HG03378 (cell line): ENCODE results near the gene RAVER2.

Experiments used
- ATAC-seq: cut with Tn5 transposase; IDR thresholded peaks from one replicate; pipeline ENCODE4 v1.9.1; 2021; ENCODE audit warnings: mild to moderate bottlenecking, moderate library complexity; ENCODE audit not compliant: unreplicated experiment

RAVER2 gene

DNA sequence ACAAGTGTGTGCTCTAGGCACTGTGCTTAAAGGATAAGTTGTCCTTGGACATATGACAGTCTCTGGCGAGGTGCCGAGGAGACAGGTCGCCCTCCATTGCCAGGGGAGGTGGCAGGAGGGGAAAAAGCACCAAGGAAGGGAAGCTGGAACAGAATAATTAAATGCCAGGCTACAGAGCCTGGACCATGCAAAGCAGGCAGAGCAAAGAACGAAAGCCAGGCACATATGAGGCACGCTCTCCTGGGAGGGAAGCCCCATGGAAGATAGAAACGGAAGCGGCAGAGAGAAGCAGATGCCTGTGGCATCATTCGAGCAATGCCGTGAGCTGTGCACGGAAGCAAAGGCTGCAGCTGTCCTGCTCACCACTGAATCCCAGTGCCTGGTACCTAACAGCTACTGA lies 130.2 kb downstream of the RAVER2 start:
- no peak for ATAC-seq

- ATAC-seq: no peak
Observed at GRCh38 chr1:64875606-64876005, 130.7 kb downstream of the RAVER2 start.

GRCh38 chr1:64877151-64877550 lies 132.3 kb downstream of the RAVER2 start:
- ATAC-seq: no peak

DNA sequence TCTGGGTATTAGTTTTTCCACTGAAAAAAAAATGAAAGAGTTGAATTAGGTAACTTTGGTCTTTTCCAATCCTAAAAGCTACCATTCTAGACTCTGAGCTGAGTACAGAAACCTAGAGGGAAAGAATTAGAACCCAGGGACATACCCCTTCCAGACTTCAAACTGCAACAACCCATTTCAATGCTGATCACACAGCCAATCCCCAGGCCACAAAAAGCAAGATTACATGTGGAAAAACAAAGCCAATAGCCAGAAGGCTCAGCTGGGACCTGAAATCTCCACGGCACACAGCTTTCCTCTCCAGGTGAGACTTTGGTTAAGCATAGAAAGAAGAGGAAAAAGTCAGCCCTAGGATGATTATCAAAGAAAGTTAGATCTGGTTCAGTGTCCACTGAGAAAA lies 132.7 kb downstream of the RAVER2 start:
- ATAC-seq: no peak

- no peak for ATAC-seq
Observed at GRCh38 chr1:64878090-64878489, 133.2 kb downstream of the RAVER2 start.

DNA sequence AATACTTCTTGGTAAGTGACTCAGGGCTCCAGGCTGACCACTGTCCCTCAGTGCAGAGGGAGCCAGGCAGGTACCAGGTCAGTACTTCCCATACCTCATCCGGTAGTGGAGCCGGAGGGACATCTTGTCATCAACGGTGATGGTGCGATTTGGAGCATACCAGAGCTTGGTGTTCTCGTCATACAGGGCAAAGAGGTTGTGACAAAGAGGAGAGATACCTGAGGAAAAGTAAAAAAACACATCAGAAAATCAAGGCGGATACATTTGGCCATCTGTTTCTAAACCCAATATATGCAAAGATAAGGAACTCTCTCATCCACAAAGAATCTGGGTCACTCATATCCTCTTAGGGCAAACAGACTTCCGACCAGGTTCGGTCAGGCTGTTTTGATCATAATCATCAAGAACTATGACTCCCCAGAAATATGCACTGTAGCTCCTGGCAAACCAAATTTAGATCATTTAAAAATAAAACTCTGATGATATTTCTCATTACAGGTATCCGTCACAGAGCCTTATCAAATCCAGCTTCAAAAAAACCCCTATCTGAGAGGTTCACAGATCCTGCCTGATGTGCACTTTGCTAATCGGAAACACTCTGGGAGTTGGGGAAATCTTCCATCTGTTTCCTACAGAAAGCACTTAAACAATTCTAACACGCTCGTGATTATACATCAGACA lies 134.2 kb downstream of the RAVER2 start:
- ATAC-seq: no peak

DNA sequence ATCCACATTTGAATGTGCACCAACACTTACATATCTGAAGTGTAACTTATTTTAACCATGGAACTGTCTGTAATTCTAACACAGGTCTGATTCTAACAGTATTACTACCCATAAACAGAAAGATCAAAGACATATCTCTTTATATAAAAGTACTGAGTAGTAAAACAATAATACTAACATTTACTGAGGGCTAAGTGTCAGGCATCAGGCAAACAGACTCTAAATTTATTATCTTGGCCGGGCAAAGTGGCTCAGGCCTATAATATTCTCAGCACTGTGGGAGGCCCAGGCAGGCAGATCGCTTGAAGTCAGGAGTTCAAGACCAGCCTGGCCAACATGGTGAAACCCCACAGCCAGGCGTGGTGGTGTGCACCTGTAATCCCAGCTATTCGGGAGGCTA lies 135.6 kb downstream of the RAVER2 start:
- no peak for ATAC-seq

DNA sequence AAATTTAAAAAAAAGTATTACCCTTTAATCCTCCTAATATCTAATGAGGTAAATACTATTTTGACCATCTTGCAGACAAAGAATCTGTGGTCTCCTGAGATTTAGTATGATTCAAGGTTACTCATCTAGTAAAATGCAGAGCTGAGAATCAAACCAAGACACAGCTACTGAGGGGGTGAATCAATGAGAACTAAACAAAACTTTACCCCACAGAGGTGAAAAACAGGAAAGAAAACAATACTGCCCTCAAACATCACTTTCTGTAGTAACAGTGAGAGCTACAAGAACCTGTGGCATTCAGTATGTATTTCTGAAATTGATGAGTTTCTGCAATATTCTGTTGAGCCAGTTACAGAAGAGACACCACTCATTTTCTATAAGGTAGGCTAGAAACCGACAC lies 136.4 kb downstream of the RAVER2 start:
- ATAC-seq: no peak
